IMR-90 (cell line): ENCODE results near the gene CFAP299. TPM values are rescaled to one million over a fixed set of nuclear protein-coding genes. Genes with fewer than 3 reads are reported as not detected.

Experiments
- ATAC-seq: fragments of 200-7000 bp; cut with Tn5 transposase; 2 replicates; pipeline ENCODE4 v1.9.1; 2020; ENCODE audit warnings: low read depth, mild to moderate bottlenecking, moderate library complexity
- BruUV-seq: library from RNA; stranded (reverse); fragments of 400-500 nt; replicated peaks from 2 replicates; lab custom pipeline; 2021; lab: Mats Ljungman, UMichigan
- CTCF ChIA-PET: fragments of 300-600 bp; formaldehyde crosslinking; extraction: SDS; loops from one replicate; lab custom pipeline; 2021; ENCODE audit warnings: antibody characterized with exemption; lab: Yijun Ruan, JAX
- POLR2A ChIA-PET: fragments of 300-600 bp; sonication (Branson Sonifier 250); formaldehyde crosslinking; loops from one replicate; lab custom pipeline; 2022; ENCODE audit warnings: antibody characterized with exemption; ENCODE audit not compliant: unreplicated experiment; lab: Charles Lee
- DNase-seq: peaks from one replicate; pipeline ENCODE4 v3.0.0; 2013
- H2AFZ ChIP-seq: replicated peaks from 2 replicates; pipeline ENCODE3; 2013; ENCODE audit warnings: low read length, mild to moderate bottlenecking; ENCODE audit not compliant: poor library complexity
- H2AK5ac ChIP-seq: 2 replicates; pipeline ENCODE4 v1.6.1; 2013; ENCODE audit warnings: low read depth, low read length, inconsistent platforms
- H2AK9ac ChIP-seq: replicated peaks from 2 replicates; pipeline ENCODE3; 2013; ENCODE audit warnings: mild to moderate bottlenecking, low read depth, low read length, moderate library complexity; ENCODE audit not compliant: poor library complexity
- H2BK120ac ChIP-seq: 2 replicates; pipeline ENCODE4 v1.6.1; 2013; ENCODE audit warnings: low read depth, low read length, inconsistent platforms
- H2BK15ac ChIP-seq: 3 replicates; pipeline ENCODE4 v1.6.1; 2013; ENCODE audit warnings: low read depth, low read length, inconsistent platforms
- H2BK20ac ChIP-seq: 2 replicates; pipeline ENCODE4 v1.6.1; 2013; ENCODE audit warnings: low read depth, mild to moderate bottlenecking, inconsistent platforms, low read length, moderate library complexity
- H2BK5ac ChIP-seq: 2 replicates; pipeline ENCODE4 v1.6.1; 2013; ENCODE audit warnings: mild to moderate bottlenecking, low read depth, low read length, inconsistent platforms; ENCODE audit not compliant: poor library complexity, severe bottlenecking
- H3K14ac ChIP-seq: replicated peaks from 2 replicates; pipeline ENCODE4 v1.6.1; 2013; ENCODE audit warnings: low read depth, low read length, inconsistent platforms
- H3K18ac ChIP-seq: 2 replicates; pipeline ENCODE4 v1.6.1; 2013; ENCODE audit warnings: low read depth, low read length, control low read depth
- H3K23ac ChIP-seq: 2 replicates; pipeline ENCODE4 v1.6.1; 2013; ENCODE audit warnings: low read depth, low read length, inconsistent platforms
- H3K27ac ChIP-seq: 2 replicates; pipeline ENCODE4 v1.5.1; 2013; ENCODE audit warnings: mild to moderate bottlenecking, control low read depth, low read length; ENCODE audit not compliant: insufficient read depth
- H3K27me3 ChIP-seq: 2 replicates; pipeline ENCODE4 v1.6.1; 2013; ENCODE audit warnings: low read length; ENCODE audit not compliant: control insufficient read depth, insufficient read depth
- H3K36me3 ChIP-seq: 2 replicates; pipeline ENCODE4 v1.6.1; 2013; ENCODE audit warnings: low read length, mixed read lengths; ENCODE audit not compliant: control insufficient read depth, insufficient read depth
- H3K4ac ChIP-seq: 2 replicates; pipeline ENCODE4 v1.6.1; 2013; ENCODE audit warnings: low read depth, low read length, inconsistent platforms
- H3K4me1 ChIP-seq: 2 replicates; pipeline ENCODE4 v1.6.1; 2013; ENCODE audit warnings: low read length, mixed read lengths; ENCODE audit not compliant: control insufficient read depth, insufficient read depth
- H3K4me2 ChIP-seq: 2 replicates; pipeline ENCODE4 v1.6.1; 2013; ENCODE audit warnings: low read depth, mild to moderate bottlenecking, control low read depth, low read length, moderate library complexity
- H3K4me3 ChIP-seq: 2 replicates; pipeline ENCODE4 v1.5.1; 2013; ENCODE audit warnings: low read depth, mild to moderate bottlenecking, control low read depth, low read length, moderate library complexity; ENCODE audit not compliant: insufficient read depth
- H3K56ac ChIP-seq: 2 replicates; pipeline ENCODE4 v1.6.1; 2013; ENCODE audit warnings: low read length, inconsistent platforms; ENCODE audit not compliant: insufficient read depth; ENCODE audit errors: extremely low read depth
- H3K79me1 ChIP-seq, 2 experiments: 2 replicates each; pipeline ENCODE4 v1.6.1; 2013; ENCODE audit warnings: low read length in 2 of 2, inconsistent platforms in 1 of 2, low read depth in 1 of 2
- H3K9ac ChIP-seq: 2 replicates; pipeline ENCODE4 v1.6.1; 2013; ENCODE audit warnings: low read depth, low read length, control low read depth
- H3K9me1 ChIP-seq: 2 replicates; pipeline ENCODE4 v1.6.1; 2013; ENCODE audit warnings: low read length, inconsistent platforms; ENCODE audit not compliant: insufficient read depth
- H3K9me3 ChIP-seq: 2 replicates; pipeline ENCODE4 v1.6.1; 2013; ENCODE audit warnings: low read length; ENCODE audit not compliant: control insufficient read depth, insufficient read depth
- H4K20me1 ChIP-seq: 2 replicates; pipeline ENCODE4 v1.6.1; 2013; ENCODE audit warnings: low read length, inconsistent platforms; ENCODE audit not compliant: insufficient read depth
- H4K5ac ChIP-seq: 2 replicates; pipeline ENCODE4 v1.6.1; 2013; ENCODE audit warnings: mild to moderate bottlenecking, low read depth, low read length, control low read depth
- H4K8ac ChIP-seq, 2 experiments: 2 replicates each; pipeline ENCODE4 v1.6.1; 2013; ENCODE audit warnings: low read depth in 2 of 2, low read length in 2 of 2, control low read depth in 1 of 2, inconsistent platforms in 1 of 2
- H4K91ac ChIP-seq: 2 replicates; pipeline ENCODE4 v1.6.1; 2013; ENCODE audit warnings: low read depth, low read length, inconsistent platforms; ENCODE audit not compliant: insufficient read depth
- BHLHE40 ChIP-seq: fragments of 150-350 bp; IDR thresholded peaks from 2 replicates; pipeline ENCODE4 v1.6.1; 2016; ENCODE audit warnings: mild to moderate bottlenecking, low read depth, low read length
- CEBPB ChIP-seq: IDR thresholded peaks from 2 replicates; pipeline ENCODE4 v1.6.1; 2012; ENCODE audit warnings: low read depth, low read length, improper control_type of control experiment
- CHD1 ChIP-seq: IDR thresholded peaks from 2 replicates; pipeline ENCODE4 v1.6.1; 2012; ENCODE audit warnings: low read depth, low read length, improper control_type of control experiment
- CTCF ChIP-seq: conservative IDR thresholded peaks from 2 replicates; pipeline ENCODE4 v1.5.1; 2012; ENCODE audit warnings: mild to moderate bottlenecking, low read depth, low read length, improper control_type of control experiment
- FOS ChIP-seq: fragments of 150-350 bp; IDR thresholded peaks from 2 replicates; pipeline ENCODE4 v1.6.1; 2016; ENCODE audit warnings: low read depth, low read length
- MAFK ChIP-seq: IDR thresholded peaks from 2 replicates; pipeline ENCODE4 v1.6.1; 2012; ENCODE audit warnings: low read depth, low read length, improper control_type of control experiment
- MAZ ChIP-seq: IDR thresholded peaks from 2 replicates; pipeline ENCODE4 v1.6.1; 2012; ENCODE audit warnings: low read depth, mild to moderate bottlenecking, low read length, improper control_type of control experiment, moderate library complexity, borderline replicate concordance
- MXI1 ChIP-seq: IDR thresholded peaks from 2 replicates; pipeline ENCODE4 v1.6.1; 2012; ENCODE audit warnings: low read depth, mild to moderate bottlenecking, low read length, moderate library complexity, borderline replicate concordance
- NFE2L2 ChIP-seq: fragments of 150-350 bp; IDR thresholded peaks from 2 replicates; pipeline ENCODE4 v1.6.1; 2016; ENCODE audit warnings: low read depth, mild to moderate bottlenecking, low read length
- POLR2A ChIP-seq: IDR thresholded peaks from 2 replicates; pipeline ENCODE4 v1.6.1; 2012; ENCODE audit warnings: mild to moderate bottlenecking, low read depth, low read length
- RAD21 ChIP-seq: IDR thresholded peaks from 2 replicates; pipeline ENCODE4 v1.6.1; 2012; ENCODE audit warnings: low read length, improper control_type of control experiment
- RCOR1 ChIP-seq: IDR thresholded peaks from 2 replicates; pipeline ENCODE4 v1.6.1; 2012; ENCODE audit warnings: mild to moderate bottlenecking, low read length, improper control_type of control experiment; ENCODE audit not compliant: insufficient replicate concordance
- RFX5 ChIP-seq: IDR thresholded peaks from 2 replicates; pipeline ENCODE4 v1.8.0; 2012; ENCODE audit warnings: low read depth, mild to moderate bottlenecking, low read length, moderate library complexity
- SMC3 ChIP-seq: fragments of 150-350 bp; IDR thresholded peaks from 2 replicates; pipeline ENCODE4 v1.6.1; 2016; ENCODE audit warnings: low read depth, mild to moderate bottlenecking, antibody characterized with exemption, low read length, moderate library complexity
- USF2 ChIP-seq: fragments of 150-350 bp; IDR thresholded peaks from 2 replicates; pipeline ENCODE4 v1.6.1; 2017; ENCODE audit warnings: mild to moderate bottlenecking, antibody characterized with exemption, low read length, low read depth
- WGBS, 2 experiments: methylation state at CpG; one replicate each; pipeline versions ENCODE4 v1.1.5 to v1.1.7; 2013; ENCODE audit warnings: missing lambda C conversion rate in 2 of 2; ENCODE audit not compliant: insufficient read length in 1 of 2; ENCODE audit errors: extremely low coverage in 2 of 2; 5-methylcytosine and 5-hydroxymethylcytosine counted together
- dilution Hi-C: fragments of 300-500 bp; cut with HindIII; formaldehyde crosslinking; loops from one replicate; pipeline ENCODE4 v1.14.3; 2018; ENCODE audit warnings: low sequenced_read_pairs; ENCODE audit not compliant: unreplicated experiment
- in situ Hi-C: fragments of 300-500 bp; cut with MboI; formaldehyde crosslinking; loops from 3 replicates; pipeline ENCODE4 v1.14.3; 2019; ENCODE audit warnings: low sequenced_read_pairs, inconsistent platforms, mixed read lengths
- intact Hi-C: fragments of 100-400 bp; cut with micrococcal nuclease; formaldehyde crosslinking; loops from 2 replicates; pipeline ENCODE4 v1.10.0; 2022
- polyA plus RNA-seq, 3 experiments: library from polyadenylated mRNA; depleted of rRNA; stranded (reverse); fragments of >200 nt; gene quantifications; 2 replicates each; pipeline ENCODE4 v1.2.3, GENCODE V29; 2012; ENCODE audit warnings: low replicate concordance in 1 of 3
- total RNA-seq: library from RNA; depleted of rRNA; stranded (reverse); fragments of >200 nt; gene quantifications from 2 replicates; pipeline ENCODE4 v1.2.3, GENCODE V29; 2012

The CFAP299 gene
- total and polyA plus RNA-seq, 2 of the 4 experiments (the other 2 are of a cell fraction) = 1.0 to 1.1 TPM

GRCh38 chr4:80301884-80302283 lies 33.6 kb upstream of the CFAP299 start:
- Histone ChIP-seq H2AFZ (no peak overlapping the region), H2BK5ac (no peak overlapping the region), H4K20me1 (no peaks in the 10 kb centered on the region), H3K9ac (no peak overlapping the region), H4K91ac (no peak overlapping the region), H2AK9ac (no peak overlapping the region), H3K14ac (no peak overlapping the region), H3K56ac (no peak overlapping the region), H3K9me1 (no peaks in the 10 kb centered on the region; the same call in 1 of the 2 replicates), H3K79me1 (peaks cover 0 to 24% of the 10 kb centered on the region in 2 experiments; a peak in 2 of 4 replicates), H3K36me3 (no peaks in the 10 kb centered on the region; the same call in 1 of the 2 replicates), H2BK120ac (no peak overlapping the region), H4K8ac (no peak overlapping the region), H3K4ac (no peak overlapping the region), H2AK5ac (no peak overlapping the region), H3K23ac (no peak overlapping the region), H3K4me2 (no peak overlapping the region), H3K9me3 (peaks cover 2% of the 10 kb centered on the region; the same call in 1 of the 2 replicates), H3K4me1 (peaks cover 5% of the 10 kb centered on the region), H3K27me3 (no peaks in the 10 kb centered on the region), H3K4me3 (no peak overlapping the region), H2BK15ac (no peak overlapping the region), H3K18ac (no peak overlapping the region), H3K27ac (no peak overlapping the region), H2BK20ac (no peak overlapping the region), H4K5ac (no peak overlapping the region)
- ChIA-PET POLR2A (no interaction called here), CTCF (interaction anchor here (0.7 kb wide), 1 partner anchor 446 kb away, joined by 3 read pairs; no protein-coding TSS in a partner anchor)
- WGBS, 2 experiments = no CpG with 5 or more reads among the region's 4 CpGs
- TF ChIP-seq MAFK (no peak), NFE2L2 (no peak), MAZ (no peak), CTCF (no peak), SMC3 (no peak), RAD21 (no peak), RCOR1 (no peak), CEBPB (no peak), RFX5 (no peak), USF2 (no peak), FOS (no peak), BHLHE40 (no peak), CHD1 (no peak), POLR2A (no peak), MXI1 (no peak)
- dilution Hi-C loops (no loop called here), in situ Hi-C loops (no loop called here), intact Hi-C loops (no loop called here)
- no peak for DNase-seq
- no TSS peak for BruUV-seq
- ATAC-seq = no peak
